KMS-11 (cell line): ENCODE measurements around the gene CBX1.

Experiments used
- H2AFZ ChIP-seq: fragments of 200-600 bp; sonication (generic); 2 replicates; pipeline ENCODE4 v1.6.1; 2016; ENCODE audit warnings: antibody characterized with exemption, mixed run types, low read depth
- H3K27ac ChIP-seq: fragments of 200-600 bp; sonication (generic); 2 replicates; pipeline ENCODE4 v1.6.1; 2016; ENCODE audit warnings: mild to moderate bottlenecking, mixed run types
- H3K27me3 ChIP-seq: fragments of 200-600 bp; sonication (generic); 2 replicates; pipeline ENCODE4 v1.6.1; 2017; ENCODE audit warnings: mild to moderate bottlenecking, low read depth, mixed run types, moderate library complexity; ENCODE audit not compliant: insufficient read depth
- H3K36me3 ChIP-seq: fragments of 200-600 bp; sonication (generic); 2 replicates; pipeline ENCODE4 v1.6.1; 2017; ENCODE audit warnings: mild to moderate bottlenecking, mixed run types; ENCODE audit not compliant: insufficient read depth
- H3K4me1 ChIP-seq: fragments of 200-600 bp; sonication (generic); 2 replicates; pipeline ENCODE4 v1.6.1; 2016; ENCODE audit warnings: mild to moderate bottlenecking, low read depth, mixed run types; ENCODE audit not compliant: poor library complexity, severe bottlenecking
- H3K4me2 ChIP-seq: fragments of 200-600 bp; sonication (generic); 2 replicates; pipeline ENCODE4 v1.7.0; 2016; ENCODE audit warnings: mild to moderate bottlenecking, mixed run types
- H3K4me3 ChIP-seq: fragments of 200-600 bp; sonication (generic); IDR thresholded peaks from 2 replicates; pipeline ENCODE4 v1.6.1; 2017; ENCODE audit warnings: low read depth, low read length, mixed read lengths; ENCODE audit not compliant: insufficient read depth
- H3K79me2 ChIP-seq: fragments of 200-600 bp; sonication (generic); 2 replicates; pipeline ENCODE4 v1.6.1; 2016; ENCODE audit warnings: low read depth, mixed run types; ENCODE audit not compliant: insufficient read depth
- H3K9ac ChIP-seq: fragments of 200-600 bp; sonication (generic); 2 replicates; pipeline ENCODE4 v1.6.1; 2016; ENCODE audit warnings: mild to moderate bottlenecking, mixed run types
- H4K20me1 ChIP-seq: fragments of 200-600 bp; sonication (generic); 2 replicates; pipeline ENCODE4 v1.6.1; 2016; ENCODE audit warnings: mild to moderate bottlenecking, mixed run types; ENCODE audit not compliant: insufficient read depth
- CTCF ChIP-seq: fragments of 200-600 bp; sonication (generic); conservative IDR thresholded peaks from 2 replicates; pipeline ENCODE4 v1.6.1; 2017; ENCODE audit warnings: low read depth, mild to moderate bottlenecking, antibody characterized with exemption, low read length, moderate library complexity, mixed read lengths

The CBX1 gene

DNA sequence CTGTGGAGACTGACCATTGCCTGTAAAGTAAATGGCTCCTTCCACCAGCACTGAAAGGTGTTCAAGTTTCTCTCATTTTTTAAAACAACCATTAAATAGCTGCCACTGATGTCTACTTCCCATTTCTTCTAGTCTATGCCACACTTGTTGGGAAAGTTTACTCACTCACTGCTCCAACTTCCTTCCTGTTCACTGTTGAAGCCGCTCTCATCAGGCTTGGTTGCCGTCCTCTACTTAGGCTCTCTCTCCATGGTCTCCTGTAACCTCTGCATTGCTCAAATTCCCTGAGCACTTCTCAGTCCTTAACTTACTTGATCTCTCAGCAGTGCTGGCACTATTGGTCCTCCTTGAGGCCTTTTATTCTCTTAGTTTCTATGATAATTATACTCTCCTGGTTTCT is 38.7 kb upstream of the CBX1 start:
- TF ChIP-seq CTCF = no peak
- Histone ChIP-seq H3K4me3 (no peak overlapping the region), H2AFZ (no peak overlapping the region), H4K20me1 (no peaks in the 10 kb centered on the region), H3K36me3 (no peaks in the 10 kb centered on the region), H3K9ac (no peak overlapping the region), H3K27ac (no peak overlapping the region), H3K4me2 (no peak overlapping the region), H3K79me2 (no peaks in the 10 kb centered on the region), H3K4me1 (no peaks in the 10 kb centered on the region), H3K27me3 (no peaks in the 10 kb centered on the region)

- Histone ChIP-seq H3K4me2 (no peak overlapping the region), H3K79me2 (no peaks in the 10 kb centered on the region), H3K27ac (no peak overlapping the region), H3K9ac (no peak overlapping the region), H3K27me3 (no peaks in the 10 kb centered on the region), H4K20me1 (no peaks in the 10 kb centered on the region), H2AFZ (no peak overlapping the region), H3K36me3 (no peaks in the 10 kb centered on the region), H3K4me3 (no peak overlapping the region), H3K4me1 (peaks cover 3% of the 10 kb centered on the region)
- no peak for TF ChIP-seq CTCF
Measured at GRCh38 chr17:48137656-48138055, 36.4 kb upstream of the CBX1 start.

DNA sequence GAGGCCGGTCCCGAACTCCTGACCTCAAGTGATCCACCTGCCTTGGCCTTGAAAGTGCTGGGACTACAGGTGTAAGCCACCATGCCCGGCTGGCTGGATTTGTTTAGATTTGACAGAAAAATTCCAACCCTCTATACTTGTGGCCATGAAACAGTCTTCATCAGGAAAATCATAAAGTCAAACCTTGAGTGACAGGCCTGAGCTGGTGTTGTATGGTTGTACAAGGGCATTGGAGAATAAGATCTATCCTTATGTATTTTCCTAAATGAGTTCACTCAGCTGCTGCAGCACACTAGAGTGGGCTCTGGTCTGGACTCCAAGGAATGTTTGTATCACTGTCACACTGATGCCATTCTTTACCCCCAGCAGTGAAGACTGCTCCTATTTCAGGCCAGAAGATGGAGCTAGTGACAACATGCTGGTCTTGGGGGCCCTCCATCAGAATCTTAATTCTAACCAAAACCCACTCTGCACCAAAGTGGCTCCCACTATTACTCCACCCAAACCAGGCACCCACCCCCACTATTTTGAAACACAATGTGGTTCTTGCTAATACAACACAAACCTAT is 33.7 kb upstream of the CBX1 start:
- Histone ChIP-seq H3K4me1 (peaks cover 14% of the 10 kb centered on the region), H3K9ac (no peak overlapping the region), H4K20me1 (no peaks in the 10 kb centered on the region), H2AFZ (no peak overlapping the region), H3K79me2 (no peaks in the 10 kb centered on the region), H3K4me3 (no peak overlapping the region), H3K36me3 (no peaks in the 10 kb centered on the region), H3K27me3 (no peaks in the 10 kb centered on the region), H3K27ac (no peak overlapping the region), H3K4me2 (no peak overlapping the region)
- 0 out of 2 replicates have a peak, but pooled peaks have one; percentile 27 for TF ChIP-seq CTCF

DNA sequence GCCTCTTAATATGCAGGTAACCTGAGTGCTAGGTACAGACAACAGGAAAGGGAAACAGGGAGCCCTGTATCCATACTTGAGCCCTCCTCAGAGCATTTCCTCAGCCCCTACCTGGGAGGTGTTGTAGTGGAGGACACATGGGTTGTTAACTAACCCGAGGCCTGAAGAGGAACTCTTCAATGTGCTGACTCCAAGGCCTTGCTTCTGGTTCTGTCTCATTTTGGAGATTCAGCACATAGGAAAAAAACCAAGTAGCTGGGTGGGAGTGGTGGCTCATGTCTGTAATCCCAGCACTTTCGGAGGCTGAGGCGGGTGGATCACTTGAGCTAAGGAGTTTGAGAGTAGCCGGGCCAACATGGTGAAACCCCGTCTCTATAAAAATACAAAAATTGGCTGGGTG is 31.1 kb upstream of the CBX1 start:
- Histone ChIP-seq H3K4me2 (no peak overlapping the region), H3K36me3 (no peaks in the 10 kb centered on the region), H3K79me2 (no peaks in the 10 kb centered on the region), H4K20me1 (no peaks in the 10 kb centered on the region), H2AFZ (no peak overlapping the region), H3K4me1 (peaks cover 14% of the 10 kb centered on the region), H3K4me3 (no peak overlapping the region), H3K27me3 (no peaks in the 10 kb centered on the region), H3K9ac (no peak overlapping the region), H3K27ac (peak overlapping the region; percentile 49)
- TF ChIP-seq CTCF = no peak
